ENCODE results near the gene SOCS4. TPM values are rescaled to one million over a fixed set of nuclear protein-coding genes. Genes with fewer than 3 reads are reported as not detected.

SOCS4 gene
- total and polyA plus RNA-seq, 7 donors = 4.1 to 23.7 (median 11.7) TPM

DNA sequence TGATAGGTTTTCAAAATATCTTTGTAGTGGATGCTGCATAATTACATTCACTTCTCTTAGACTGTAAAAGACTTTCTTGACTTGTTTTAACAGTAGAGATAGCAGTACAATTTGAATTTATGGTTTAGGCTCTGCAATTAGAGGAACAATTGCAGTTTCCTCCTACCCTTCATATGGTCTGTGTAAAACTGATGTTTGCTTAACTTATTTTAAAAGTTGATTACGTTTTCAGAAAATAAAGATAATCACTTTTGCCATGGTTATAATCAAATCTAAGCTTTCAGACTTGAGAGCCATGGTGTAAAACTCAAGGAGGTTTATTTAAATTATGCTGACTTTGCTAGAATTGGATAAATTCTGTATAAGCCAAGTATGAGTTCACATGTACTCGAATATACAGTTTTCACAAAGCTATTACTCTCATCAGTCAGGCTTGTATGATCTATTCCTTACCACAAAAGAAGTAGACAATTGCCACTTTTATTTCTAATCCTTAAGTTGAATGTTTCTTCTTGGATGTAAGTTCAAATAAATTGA lies 21.9 kb downstream of the SOCS4 start:
- Histone ChIP-seq H3K27me3 (ENCODE audit: insufficient read depth in 3 of 3, low read length in 2 of 3) (no peaks in the 10 kb centered on the region), H3K27ac (no peak overlapping the region), H3K9me3 (no peaks in the 10 kb centered on the region), H3K4me3 (no peak overlapping the region), H3K4me1 (peaks cover 11% of the 10 kb centered on the region), H3K36me3 (ENCODE audit: insufficient read depth in 1 of 2, low read depth in 1 of 2) (peaks cover 1 to 14% of the 10 kb centered on the region in 2 donors)
- DNase-seq (no peak), ATAC-seq (no peak)
- 85 to 94% (median 87%) methylated on average over 2 of the region's 2 CpGs for WGBS, 3 donors
- intact Hi-C loops (cut with DNase I) = no loop called here
- TF ChIP-seq, protein P1, sequence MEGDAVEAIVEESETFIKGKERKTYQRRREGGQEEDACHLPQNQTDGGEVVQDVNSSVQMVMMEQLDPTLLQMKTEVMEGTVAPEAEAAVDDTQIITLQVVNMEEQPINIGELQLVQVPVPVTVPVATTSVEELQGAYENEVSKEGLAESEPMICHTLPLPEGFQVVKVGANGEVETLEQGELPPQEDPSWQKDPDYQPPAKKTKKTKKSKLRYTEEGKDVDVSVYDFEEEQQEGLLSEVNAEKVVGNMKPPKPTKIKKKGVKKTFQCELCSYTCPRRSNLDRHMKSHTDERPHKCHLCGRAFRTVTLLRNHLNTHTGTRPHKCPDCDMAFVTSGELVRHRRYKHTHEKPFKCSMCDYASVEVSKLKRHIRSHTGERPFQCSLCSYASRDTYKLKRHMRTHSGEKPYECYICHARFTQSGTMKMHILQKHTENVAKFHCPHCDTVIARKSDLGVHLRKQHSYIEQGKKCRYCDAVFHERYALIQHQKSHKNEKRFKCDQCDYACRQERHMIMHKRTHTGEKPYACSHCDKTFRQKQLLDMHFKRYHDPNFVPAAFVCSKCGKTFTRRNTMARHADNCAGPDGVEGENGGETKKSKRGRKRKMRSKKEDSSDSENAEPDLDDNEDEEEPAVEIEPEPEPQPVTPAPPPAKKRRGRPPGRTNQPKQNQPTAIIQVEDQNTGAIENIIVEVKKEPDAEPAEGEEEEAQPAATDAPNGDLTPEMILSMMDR (IDR thresholded peaks at IDR 0.05) = no peak

DNA sequence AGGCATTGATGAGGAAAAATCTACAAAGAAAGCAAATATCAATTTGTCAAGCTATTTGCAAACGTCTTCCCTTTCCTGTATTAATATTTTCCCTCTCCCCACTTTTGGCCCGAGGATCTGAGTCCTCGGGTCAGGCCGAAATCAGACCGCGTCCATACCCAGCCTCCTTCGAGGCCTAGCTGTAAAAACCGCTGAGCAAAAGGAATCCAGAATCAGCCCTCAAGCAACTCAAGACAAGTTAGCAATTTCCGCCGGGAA lies 24.1 kb downstream of the SOCS4 start:
- ATAC-seq (no peak), DNase-seq (no peak)
- TF ChIP-seq, protein P1 (IDR thresholded peaks at IDR 0.05) = no peak
- H3K4me3 ChIP-seq = peak overlapping the region; percentile 97
- peak overlapping the region; percentile 100 for H3K27ac ChIP-seq
- intact Hi-C loops (cut with DNase I) = loop anchor here in 1 of 2 donors (10.0 kb wide), 1 partner anchor 364 kb away; the partner anchor contains the start of gene ATG14
- peaks cover 11% of the 10 kb centered on the region for H3K4me1 ChIP-seq
- peaks cover 0 to 15% of the 10 kb centered on the region in 2 donors for H3K36me3 ChIP-seq (ENCODE audit: insufficient read depth in 1 of 2, low read depth in 1 of 2)
- H3K27me3 ChIP-seq (ENCODE audit: insufficient read depth in 3 of 3, low read length in 2 of 3) = no peaks in the 10 kb centered on the region
- no peaks in the 10 kb centered on the region for H3K9me3 ChIP-seq
- WGBS, 3 donors = 1% methylated on average over 10 of the region's 10 CpGs

DNA sequence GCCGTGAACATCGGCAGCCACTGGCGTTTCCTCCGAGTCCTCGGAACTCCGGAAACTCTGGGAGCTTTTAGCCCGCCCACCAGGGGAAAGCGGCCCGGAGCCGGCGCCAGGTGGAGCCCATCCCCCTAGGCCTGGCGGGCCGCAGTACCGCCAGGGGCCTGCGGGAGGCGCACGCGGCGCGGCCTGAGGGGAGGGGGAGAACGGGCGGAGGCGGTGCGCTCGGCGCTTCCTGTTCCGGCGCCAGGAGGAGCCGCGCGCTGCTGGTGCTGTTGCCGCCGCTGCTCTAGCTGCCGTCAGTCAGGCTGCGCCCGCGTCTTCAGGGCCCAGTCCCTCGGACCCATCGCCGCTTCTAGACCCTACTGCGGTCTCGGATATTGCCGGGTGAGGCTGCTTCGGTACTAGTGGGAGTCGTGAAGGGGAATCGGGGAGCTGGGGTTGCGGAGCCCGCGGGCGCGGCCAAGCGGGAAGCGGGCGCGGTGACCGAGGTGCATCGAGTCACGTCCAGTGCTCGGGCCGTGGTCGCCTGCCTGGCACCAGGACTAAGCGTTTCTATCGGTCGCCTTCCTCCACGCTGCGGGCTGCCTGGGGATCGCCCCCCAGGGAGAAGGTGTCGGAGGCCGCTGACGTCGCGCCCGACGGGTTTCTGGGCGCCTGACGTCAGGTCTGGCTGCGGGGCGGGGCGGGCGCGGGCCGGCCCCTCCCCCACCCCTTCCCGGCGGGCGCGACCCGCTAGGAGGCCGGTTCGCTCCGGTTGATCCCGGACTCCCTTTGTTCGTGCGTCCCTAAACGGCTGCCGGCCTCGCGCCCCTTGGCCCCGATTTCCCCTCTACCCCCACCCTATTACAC lies 24.6 kb downstream of the SOCS4 start, which contains the start of gene MAPK1IP1L:
Gene MAPK1IP1L, plus strand, starts transcription at position 225 of the 846 bp plus-strand sequence. CDS start 10,037 bp downstream, outside the sequence.
- 0% methylated on average over 55 to 98 of the region's 98 CpGs for WGBS, 3 donors
- peak; percentile 90 to 95 for DNase-seq
- Histone ChIP-seq H3K9me3 (no peaks in the 10 kb centered on the region), H3K4me3 (peak within 1 kb of the TSS; percentile 97), H3K4me1 (peaks cover 11% of the 10 kb centered on the region), H3K36me3 (ENCODE audit: insufficient read depth in 1 of 2, low read depth in 1 of 2) (peaks cover 0 to 15% of the 10 kb centered on the region in 2 donors), H3K27me3 (ENCODE audit: insufficient read depth in 3 of 3, low read length in 2 of 3) (no peaks in the 10 kb centered on the region), H3K27ac (peak within 1 kb of the TSS; percentile 100)
- TF ChIP-seq, protein P1 (IDR thresholded peaks at IDR 0.05) = peak; percentile 100
- ATAC-seq = peak; percentile 98 to 99 (median 98)
- intact Hi-C loops (cut with DNase I) = loop anchor here in 1 of 2 donors (10.0 kb wide), 1 partner anchor 363 kb away; the partner anchor contains the start of gene ATG14

DNA sequence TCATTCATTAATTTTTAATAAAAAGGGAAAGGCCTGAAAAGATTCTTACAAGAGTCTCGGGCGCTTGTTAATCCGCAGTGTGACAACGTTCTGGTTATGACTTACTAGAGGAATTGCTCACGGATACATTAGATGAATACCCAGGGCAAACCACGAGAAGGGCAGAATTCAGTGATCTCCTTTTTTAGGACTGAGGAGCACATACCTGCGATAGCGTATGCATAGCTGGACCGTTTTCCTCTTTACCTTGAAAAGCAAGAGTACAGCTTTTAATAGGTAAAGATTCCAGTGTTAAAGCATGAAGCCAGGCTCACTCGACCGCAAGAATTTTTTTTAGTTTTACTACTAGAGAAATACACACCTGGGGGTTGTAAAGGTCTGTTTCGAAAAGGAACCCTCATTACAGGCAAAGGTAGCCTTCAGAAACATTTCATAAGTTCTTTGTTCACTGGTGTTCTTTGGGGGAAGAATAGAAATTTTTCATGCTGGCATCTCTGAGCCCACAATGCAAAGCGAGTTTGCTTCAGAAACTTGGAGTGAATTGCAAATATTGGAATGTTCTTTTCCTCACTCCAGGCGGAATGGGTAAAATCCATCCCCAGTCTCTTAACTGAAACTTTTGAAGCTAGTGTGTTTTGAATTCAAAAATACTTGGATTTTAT lies 25.4 kb downstream of the SOCS4 start:
- ATAC-seq (no peak), DNase-seq (no peak)
- TF ChIP-seq, protein P1 (IDR thresholded peaks at IDR 0.05) = no peak
- Histone ChIP-seq H3K4me3 (peak overlapping the region; percentile 97), H3K4me1 (peaks cover 11% of the 10 kb centered on the region), H3K36me3 (ENCODE audit: insufficient read depth in 1 of 2, low read depth in 1 of 2) (peaks cover 0 to 15% of the 10 kb centered on the region in 2 donors), H3K27ac (peak overlapping the region; percentile 100), H3K9me3 (no peaks in the 10 kb centered on the region), H3K27me3 (ENCODE audit: insufficient read depth in 3 of 3, low read length in 2 of 3) (no peaks in the 10 kb centered on the region)
- WGBS, 3 donors = 7 to 10% (median 8%) methylated on average over 14 of the region's 14 CpGs
- intact Hi-C loops (cut with DNase I) = loop anchor here in 1 of 2 donors (10.0 kb wide), 1 partner anchor 362 kb away; the partner anchor contains the start of gene ATG14

Data from psoas muscle (tissue), 8 donors.